H1 (cell line): Measurements from ENCODE around the gene OR4K17. TPM values are rescaled to one million over a fixed set of nuclear protein-coding genes. Genes with fewer than 3 reads are reported as not detected.

Source experiments
- ATF3 ChIP-seq: IDR thresholded peaks from 2 replicates; pipeline ENCODE4 v1.6.1; 2011; ENCODE audit warnings: low read depth, mild to moderate bottlenecking, low read length; ENCODE audit not compliant: insufficient read depth
- BCL11A ChIP-seq, 2 experiments: IDR thresholded peaks; one replicate each; pipeline ENCODE4 v1.6.1; 2011; ENCODE audit warnings: low read depth in 2 of 2, low read length in 2 of 2, mild to moderate bottlenecking in 2 of 2
- CHD1 ChIP-seq: IDR thresholded peaks from 2 replicates; pipeline ENCODE4 v1.6.1; 2012; ENCODE audit warnings: low read depth, low read length, improper control_type of control experiment
- CREB1 ChIP-seq: IDR thresholded peaks from 2 replicates; pipeline ENCODE4 v1.6.1; 2012; ENCODE audit warnings: inconsistent platforms
- EP300 ChIP-seq, 2 experiments: IDR thresholded peaks; 1 replicate in 1 of 2; 2 replicates in 1 of 2; pipeline ENCODE4 v1.6.1; 2011 to 2012; ENCODE audit warnings: low read depth in 2 of 2, low read length in 2 of 2, mild to moderate bottlenecking in 2 of 2, borderline replicate concordance in 1 of 2, inconsistent platforms in 1 of 2, moderate library complexity in 1 of 2
- KDM1A ChIP-seq: fragments of 200-600, 300-600 bp; sonication (generic); IDR thresholded peaks from 2 replicates; pipeline ENCODE4 v1.7.1; 2016; ENCODE audit warnings: mild to moderate bottlenecking, low read length, borderline replicate concordance
- polyA plus RNA-seq, 7 experiments: library from polyadenylated mRNA; depleted of rRNA in 3 of 7; stranded (reverse) in 5 of 7; unstranded in 2 of 7; fragments of >200 nt in 5 of 7; fragments of 200-250 nt in 2 of 7; gene quantifications; 1 replicate in 5 of 7; 2 replicates in 1 of 7; 4 replicates in 1 of 7; pipeline versions ENCODE4 v1.2.1 to v1.2.3, GENCODE V29; 2011 to 2013; ENCODE audit warnings: missing spikeins in 2 of 7, mixed read lengths in 2 of 7
- total RNA-seq: library from RNA; stranded (reverse); fragmentation: NEBNext Ultra II Directional; extraction: Animal tissue kit (Norgen Biotek cat#: 25700); gene quantifications from 2 replicates; pipeline ENCODE4 v1.2.1, GENCODE V29; 2021

OR4K17 gene
- total and polyA plus RNA-seq, 2 of the 8 experiments (the other 6 are each of a cell fraction or from before 2014, with no cell fraction given) = not detected

GRCh38 chr14:20143911-20144310 lies 33.4 kb downstream of the OR4K17 start (continued):
- TF ChIP-seq KDM1A (no peak), CHD1 (no peak), EP300 (IDR thresholded peaks at IDR 0.05; ENCODE audit: borderline replicate concordance in 1 of 2, low read depth in 2 of 2, low read length in 2 of 2) (no peak), BCL11A (IDR thresholded peaks at IDR 0.05; ENCODE audit: low read depth in 2 of 2, low read length in 2 of 2) (no peak), CREB1 (no peak), ATF3 (no peak)
